OCI-LY1 (cell line): ENCODE results near the gene ARL15.

ENCODE experiments used
- H2AFZ ChIP-seq: fragments of 200-600 bp; sonication (generic), shearing (Covaris generic); 2 replicates; pipeline ENCODE4 v1.6.0; 2014; ENCODE audit warnings: antibody characterized with exemption, mild to moderate bottlenecking, low read length
- H3F3A ChIP-seq: fragments of 200-600 bp; sonication (generic), shearing (Covaris generic); 2 replicates; pipeline ENCODE4 v1.6.0; 2014; ENCODE audit warnings: mild to moderate bottlenecking, antibody characterized with exemption, low read length, moderate library complexity; ENCODE audit not compliant: insufficient read depth
- H3K27ac ChIP-seq: fragments of 200-600 bp; sonication (generic); 2 replicates; pipeline ENCODE4 v1.5.1; 2014; ENCODE audit warnings: low read length, mixed run types, mild to moderate bottlenecking, low read depth; ENCODE audit not compliant: poor library complexity, severe bottlenecking
- H3K27me3 ChIP-seq: fragments of 200-600 bp; sonication (generic); 2 replicates; pipeline ENCODE4 v1.6.0; 2014; ENCODE audit warnings: antibody characterized with exemption, mild to moderate bottlenecking, low read length, moderate library complexity; ENCODE audit not compliant: insufficient read depth
- H3K36me3 ChIP-seq: fragments of 200-600 bp; sonication (generic); 2 replicates; pipeline ENCODE4 v1.6.1; 2014; ENCODE audit warnings: mild to moderate bottlenecking, antibody characterized with exemption, low read length, moderate library complexity, mixed read lengths; ENCODE audit not compliant: insufficient read depth
- H3K4me1 ChIP-seq: fragments of 200-600 bp; sonication (generic); 2 replicates; pipeline ENCODE4 v1.5.1; 2014; ENCODE audit warnings: mild to moderate bottlenecking, low read length, moderate library complexity; ENCODE audit not compliant: insufficient read depth, severe bottlenecking
- H3K4me2 ChIP-seq: fragments of 200-600 bp; sonication (generic), shearing (Covaris generic); 2 replicates; pipeline ENCODE4 v1.6.1; 2014; ENCODE audit warnings: low read length
- H3K4me3 ChIP-seq: fragments of 200-600 bp; sonication (generic); 2 replicates; pipeline ENCODE4 v1.5.1; 2014; ENCODE audit warnings: low read length, low read depth, mild to moderate bottlenecking, mixed read lengths; ENCODE audit not compliant: poor library complexity, severe bottlenecking
- H3K79me2 ChIP-seq: fragments of 200-600 bp; shearing (Covaris generic); 2 replicates; pipeline ENCODE4 v1.6.1; 2016; ENCODE audit warnings: mixed run types, low read length, mixed read lengths; ENCODE audit not compliant: insufficient read depth
- H3K9ac ChIP-seq: fragments of 200-600 bp; sonication (generic), shearing (Covaris generic); 2 replicates; pipeline ENCODE4 v1.6.1; 2014; ENCODE audit warnings: mild to moderate bottlenecking, low read length, mixed read lengths
- H3K9me2 ChIP-seq: fragments of 200-600 bp; sonication (generic), shearing (Covaris generic); 2 replicates; pipeline ENCODE4 v1.6.1; 2014; ENCODE audit warnings: low read depth, mild to moderate bottlenecking, low read length, mixed read lengths
- H3K9me3 ChIP-seq: fragments of 200-600 bp; shearing (Covaris generic); 2 replicates; pipeline ENCODE4 v1.6.1; 2014; ENCODE audit warnings: low read length, mixed read lengths
- H4K20me1 ChIP-seq: fragments of 200-600 bp; sonication (generic), shearing (Covaris generic); 2 replicates; pipeline ENCODE4 v1.6.0; 2016; ENCODE audit warnings: mild to moderate bottlenecking, low read length; ENCODE audit not compliant: insufficient read depth
- CTCF ChIP-seq: fragments of 200-600 bp; sonication (generic), shearing (Covaris generic); IDR thresholded peaks from 2 replicates; pipeline ENCODE4 v1.5.1; 2017; ENCODE audit warnings: mild to moderate bottlenecking, antibody characterized with exemption, low read length, moderate library complexity, mixed read lengths
- EZH2 ChIP-seq: fragments of 200-600 bp; sonication (generic), shearing (Covaris generic); IDR thresholded peaks from 2 replicates; pipeline ENCODE4 v1.8.0; 2017; ENCODE audit warnings: borderline replicate concordance, mixed run types, mild to moderate bottlenecking, antibody characterized with exemption, low read length, moderate library complexity, mixed read lengths

ARL15 gene

GRCh38 chr5:54002779-54003178 lies 307.6 kb downstream of the ARL15 start:
- Histone ChIP-seq H3K79me2 (peaks cover 3% of the 10 kb centered on the region; the same call in 1 of the 2 replicates), H3K9ac (no peak overlapping the region), H3K9me3 (no peaks in the 10 kb centered on the region), H3K9me2 (no peaks in the 10 kb centered on the region), H2AFZ (no peak overlapping the region), H3K4me2 (no peak overlapping the region), H3K4me1 (peaks cover 2% of the 10 kb centered on the region), H3K4me3 (no peak overlapping the region), H3K27me3 (no peaks in the 10 kb centered on the region), H4K20me1 (no peaks in the 10 kb centered on the region), H3F3A (no peaks in the 10 kb centered on the region; the same call in 1 of the 2 replicates), H3K36me3 (peaks cover 6% of the 10 kb centered on the region; the same call in 1 of the 2 replicates), H3K27ac (no peak overlapping the region)
- TF ChIP-seq EZH2 (no peak), CTCF (no peak)

- TF ChIP-seq CTCF (no peak), EZH2 (no peak)
- Histone ChIP-seq H3K9me3 (no peaks in the 10 kb centered on the region), H3K4me2 (no peak overlapping the region), H3K79me2 (peaks cover 3% of the 10 kb centered on the region; the same call in 1 of the 2 replicates), H3K4me1 (no peaks in the 10 kb centered on the region), H3K27ac (no peak overlapping the region), H4K20me1 (no peaks in the 10 kb centered on the region), H2AFZ (no peak overlapping the region), H3K27me3 (no peaks in the 10 kb centered on the region), H3K36me3 (peaks cover 6% of the 10 kb centered on the region; the same call in 1 of the 2 replicates), H3K4me3 (no peak overlapping the region), H3K9ac (no peak overlapping the region), H3K9me2 (no peaks in the 10 kb centered on the region), H3F3A (no peaks in the 10 kb centered on the region; the same call in 1 of the 2 replicates)
Observed at GRCh38 chr5:54001976-54002775, 308.2 kb downstream of the ARL15 start.

- peaks cover 16% of the 10 kb centered on the region; the same call in 1 of the 2 replicates for H3K36me3 ChIP-seq
- H3K9me2 ChIP-seq, result no peaks in the 10 kb centered on the region
- no peaks in the 10 kb centered on the region; the same call in 1 of the 2 replicates for H3F3A ChIP-seq
- H3K79me2 ChIP-seq, result peaks cover 3% of the 10 kb centered on the region; the same call in 1 of the 2 replicates
- H3K9me3 ChIP-seq, result no peaks in the 10 kb centered on the region
- peaks cover 3% of the 10 kb centered on the region for H3K4me1 ChIP-seq
- H3K4me2 ChIP-seq, result no peak overlapping the region
- H4K20me1 ChIP-seq, result no peaks in the 10 kb centered on the region
- no peak overlapping the region for H2AFZ ChIP-seq
- H3K27me3 ChIP-seq, result no peaks in the 10 kb centered on the region
- H3K27ac ChIP-seq, result no peak overlapping the region
- TF ChIP-seq CTCF (no peak), EZH2 (no peak)
- no peak overlapping the region for H3K4me3 ChIP-seq
- H3K9ac ChIP-seq, result no peak overlapping the region
Observed at GRCh38 chr5:54000011-54000410, 310.4 kb downstream of the ARL15 start.
